NB4 (cell line): ENCODE data around the gene KCNQ1.

ENCODE experiments used
- MYC ChIP-seq: IDR thresholded peaks from 2 replicates; pipeline ENCODE4 v1.6.1; 2011; ENCODE audit warnings: low read depth, low read length
- POLR2A ChIP-seq: IDR thresholded peaks from 2 replicates; pipeline ENCODE4 v1.6.1; 2011; ENCODE audit warnings: mild to moderate bottlenecking; ENCODE audit not compliant: insufficient read length; ENCODE audit errors: extremely low read depth
- TF ChIP-seq, protein P1 (sequence below): IDR thresholded peaks from one replicate; pipeline ENCODE4 v1.5.1; 2012; ENCODE audit warnings: low read depth, low read length
- TF ChIP-seq, protein P2 (sequence below): IDR thresholded peaks from 2 replicates; pipeline ENCODE4 v1.6.1; 2011; ENCODE audit warnings: low read depth, low read length

DNA sequence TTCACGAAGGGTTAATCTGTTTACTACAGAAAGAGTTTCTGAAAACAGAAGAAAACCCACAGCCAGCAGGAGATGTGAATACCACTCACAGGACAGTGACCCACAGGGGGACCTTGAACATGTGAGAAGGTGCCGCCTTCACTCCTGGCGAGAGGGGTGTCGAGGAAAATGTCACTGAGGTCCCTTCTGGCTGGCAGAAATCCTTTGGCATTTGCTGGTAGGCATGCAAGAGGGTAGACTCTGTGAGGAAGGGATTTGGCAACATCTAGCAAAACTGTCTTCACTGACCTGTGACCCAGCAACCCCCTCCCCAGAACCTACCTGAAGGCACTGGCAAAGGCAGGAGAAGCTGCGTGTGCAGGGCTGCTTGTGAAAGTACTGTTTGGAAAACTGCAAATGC, 8.6 kb downstream of the KCNQ1 start:
- TF ChIP-seq, protein P1, sequence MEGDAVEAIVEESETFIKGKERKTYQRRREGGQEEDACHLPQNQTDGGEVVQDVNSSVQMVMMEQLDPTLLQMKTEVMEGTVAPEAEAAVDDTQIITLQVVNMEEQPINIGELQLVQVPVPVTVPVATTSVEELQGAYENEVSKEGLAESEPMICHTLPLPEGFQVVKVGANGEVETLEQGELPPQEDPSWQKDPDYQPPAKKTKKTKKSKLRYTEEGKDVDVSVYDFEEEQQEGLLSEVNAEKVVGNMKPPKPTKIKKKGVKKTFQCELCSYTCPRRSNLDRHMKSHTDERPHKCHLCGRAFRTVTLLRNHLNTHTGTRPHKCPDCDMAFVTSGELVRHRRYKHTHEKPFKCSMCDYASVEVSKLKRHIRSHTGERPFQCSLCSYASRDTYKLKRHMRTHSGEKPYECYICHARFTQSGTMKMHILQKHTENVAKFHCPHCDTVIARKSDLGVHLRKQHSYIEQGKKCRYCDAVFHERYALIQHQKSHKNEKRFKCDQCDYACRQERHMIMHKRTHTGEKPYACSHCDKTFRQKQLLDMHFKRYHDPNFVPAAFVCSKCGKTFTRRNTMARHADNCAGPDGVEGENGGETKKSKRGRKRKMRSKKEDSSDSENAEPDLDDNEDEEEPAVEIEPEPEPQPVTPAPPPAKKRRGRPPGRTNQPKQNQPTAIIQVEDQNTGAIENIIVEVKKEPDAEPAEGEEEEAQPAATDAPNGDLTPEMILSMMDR: no peak
- TF ChIP-seq POLR2A (no peak), MYC (no peak)
- TF ChIP-seq, protein P2, sequence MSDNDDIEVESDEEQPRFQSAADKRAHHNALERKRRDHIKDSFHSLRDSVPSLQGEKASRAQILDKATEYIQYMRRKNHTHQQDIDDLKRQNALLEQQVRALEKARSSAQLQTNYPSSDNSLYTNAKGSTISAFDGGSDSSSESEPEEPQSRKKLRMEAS: no peak
